GM23338 (cell line): ENCODE measurements around the gene RAB6A. TPM values are rescaled to one million over a fixed set of nuclear protein-coding genes. Genes with fewer than 3 reads are reported as not detected.

Source experiments
- ATAC-seq: fragments of 200-7000 bp; cut with Tn5 transposase; 3 replicates; pipeline ENCODE4 v1.9.1; 2020
- DNase-seq: peaks from one replicate; pipeline ENCODE4 v3.0.0-alpha.2; 2015; ENCODE audit warnings: low spot score
- H2AFZ ChIP-seq: fragments of 200-600 bp; sonication (generic); 2 replicates; pipeline ENCODE4 v1.8.0; 2016; ENCODE audit warnings: antibody characterized with exemption, mild to moderate bottlenecking, moderate library complexity
- H3F3A ChIP-seq: fragments of 200-600 bp; sonication (generic); replicated peaks from 2 replicates; pipeline ENCODE4 v1.8.0; 2017; ENCODE audit warnings: antibody characterized with exemption, mixed run types, low read depth
- H3K27ac ChIP-seq: fragments of 200-600 bp; sonication (generic); 2 replicates; pipeline ENCODE4 v1.6.1; 2016; ENCODE audit warnings: low read depth
- H3K27me3 ChIP-seq: fragments of 200-600 bp; sonication (generic); 2 replicates; pipeline ENCODE4 v1.8.0; 2016; ENCODE audit warnings: mild to moderate bottlenecking, mixed run types, moderate library complexity; ENCODE audit not compliant: insufficient read depth
- H3K36me3 ChIP-seq: fragments of 200-600 bp; sonication (generic); 2 replicates; pipeline ENCODE4 v1.8.0; 2016; ENCODE audit warnings: mild to moderate bottlenecking; ENCODE audit not compliant: insufficient read depth
- H3K4me1 ChIP-seq: fragments of 200-600 bp; sonication (generic); 2 replicates; pipeline ENCODE4 v1.8.0; 2016; ENCODE audit warnings: mild to moderate bottlenecking, moderate library complexity; ENCODE audit not compliant: insufficient read depth
- H3K4me2 ChIP-seq: fragments of 200-600 bp; sonication (generic); 2 replicates; pipeline ENCODE4 v1.7.1; 2017; ENCODE audit warnings: mixed run types
- H3K4me3 ChIP-seq: fragments of 200-600 bp; sonication (generic); 2 replicates; pipeline ENCODE4 v1.6.1; 2016; ENCODE audit warnings: mixed run types
- H3K79me2 ChIP-seq: fragments of 200-600 bp; sonication (generic); replicated peaks from 2 replicates; pipeline ENCODE4 v1.8.0; 2017; ENCODE audit warnings: mild to moderate bottlenecking; ENCODE audit not compliant: insufficient read depth
- H3K9me2 ChIP-seq: fragments of 200-600 bp; sonication (generic); 2 replicates; pipeline ENCODE4 v1.8.0; 2017; ENCODE audit not compliant: insufficient read depth
- H4K20me1 ChIP-seq: fragments of 200-600 bp; sonication (generic); replicated peaks from 2 replicates; pipeline ENCODE4 v1.8.0; 2017; ENCODE audit warnings: mild to moderate bottlenecking; ENCODE audit not compliant: insufficient read depth
- H3K27ac Mint-ChIP-seq: 2 replicates; pipeline ENCODE4 v1.8.0; 2020; ENCODE audit warnings: inconsistent platforms, mild to moderate bottlenecking, moderate library complexity, mixed read lengths
- H3K27me3 Mint-ChIP-seq: 3 replicates; pipeline ENCODE4 v1.8.0; 2022; ENCODE audit warnings: low read depth, mild to moderate bottlenecking, moderate library complexity, mixed read lengths, inconsistent platforms; ENCODE audit not compliant: insufficient read depth, poor library complexity
- H3K36me3 Mint-ChIP-seq: 3 replicates; pipeline ENCODE4 v1.8.0; 2021; ENCODE audit warnings: low read depth, mild to moderate bottlenecking, inconsistent platforms, moderate library complexity, mixed read lengths
- H3K4me1 Mint-ChIP-seq: 3 replicates; pipeline ENCODE4 v1.8.0; 2020; ENCODE audit warnings: mild to moderate bottlenecking, inconsistent platforms, mixed read lengths
- H3K4me3 Mint-ChIP-seq: 3 replicates; pipeline ENCODE4 v1.8.0; 2021; ENCODE audit warnings: moderate library complexity, mild to moderate bottlenecking, inconsistent platforms, mixed read lengths
- H3K9me3 Mint-ChIP-seq: 3 replicates; pipeline ENCODE4 v1.8.0; 2020; ENCODE audit warnings: moderate library complexity, mild to moderate bottlenecking, inconsistent platforms, mixed read lengths
- CREB1 ChIP-seq: fragments of 250-450 bp; sonication (Bioruptor Pico); IDR thresholded peaks from 2 replicates; pipeline ENCODE4 v1.5.0; 2020; ENCODE audit warnings: low read depth, mild to moderate bottlenecking, moderate library complexity
- CTCF ChIP-seq, 2 experiments: fragments of 200-600 bp in 1 of 2; sonication (generic) in 1 of 2; conservative IDR thresholded peaks; 2 replicates each; pipeline versions ENCODE4 v1.5.1 to v1.6.1; 2016 to 2017; ENCODE audit warnings: antibody characterized with exemption in 2 of 2, low read depth in 2 of 2, mild to moderate bottlenecking in 2 of 2, moderate library complexity in 1 of 2
- ETS1 ChIP-seq: IDR thresholded peaks from 2 replicates; pipeline ENCODE4 v1.6.1; 2016; ENCODE audit warnings: antibody characterized with exemption
- JUNB ChIP-seq: IDR thresholded peaks from one replicate; pipeline ENCODE4 v1.6.1; 2016; ENCODE audit warnings: antibody characterized with exemption; ENCODE audit not compliant: unreplicated experiment
- NANOG ChIP-seq: IDR thresholded peaks from 2 replicates; pipeline ENCODE4 v1.6.1; 2016; ENCODE audit warnings: antibody characterized with exemption, borderline replicate concordance
- STAT1 ChIP-seq: IDR thresholded peaks from one replicate; pipeline ENCODE4 v1.6.1; 2016; ENCODE audit warnings: antibody characterized with exemption; ENCODE audit not compliant: unreplicated experiment
- ZNF114 ChIP-seq: fragments of 250-450 bp; sonication (Bioruptor Pico); IDR thresholded peaks from 2 replicates; pipeline ENCODE4 v1.5.0; 2020; ENCODE audit warnings: mild to moderate bottlenecking, moderate library complexity
- ZNF331 ChIP-seq: fragments of 250-450 bp; sonication (Bioruptor Pico); IDR thresholded peaks from 2 replicates; pipeline ENCODE4 v1.5.0; 2020; ENCODE audit warnings: low read depth, mild to moderate bottlenecking, moderate library complexity
- ZNF462 ChIP-seq: fragments of 250-450 bp; sonication (Bioruptor Pico); IDR thresholded peaks from 2 replicates; pipeline ENCODE4 v1.5.0; 2020; ENCODE audit warnings: mild to moderate bottlenecking, moderate library complexity
- polyA plus RNA-seq: library from polyadenylated mRNA; unstranded; fragments of >200 nt; fragmentation: Nextera tagmentation; extraction: Ambion mirVana; gene quantifications from 2 replicates; pipeline ENCODE4 v1.2.1, GENCODE V29; 2016
- total RNA-seq: library from RNA; depleted of rRNA; stranded (reverse); fragments of >200 nt; shearing (Covaris generic); gene quantifications from 2 replicates; pipeline ENCODE4 v1.2.3, GENCODE V29; 2014

Gene RAB6A
- total and polyA plus RNA-seq, 2 experiments from 2014 or later = 61.1 to 127 TPM

DNA sequence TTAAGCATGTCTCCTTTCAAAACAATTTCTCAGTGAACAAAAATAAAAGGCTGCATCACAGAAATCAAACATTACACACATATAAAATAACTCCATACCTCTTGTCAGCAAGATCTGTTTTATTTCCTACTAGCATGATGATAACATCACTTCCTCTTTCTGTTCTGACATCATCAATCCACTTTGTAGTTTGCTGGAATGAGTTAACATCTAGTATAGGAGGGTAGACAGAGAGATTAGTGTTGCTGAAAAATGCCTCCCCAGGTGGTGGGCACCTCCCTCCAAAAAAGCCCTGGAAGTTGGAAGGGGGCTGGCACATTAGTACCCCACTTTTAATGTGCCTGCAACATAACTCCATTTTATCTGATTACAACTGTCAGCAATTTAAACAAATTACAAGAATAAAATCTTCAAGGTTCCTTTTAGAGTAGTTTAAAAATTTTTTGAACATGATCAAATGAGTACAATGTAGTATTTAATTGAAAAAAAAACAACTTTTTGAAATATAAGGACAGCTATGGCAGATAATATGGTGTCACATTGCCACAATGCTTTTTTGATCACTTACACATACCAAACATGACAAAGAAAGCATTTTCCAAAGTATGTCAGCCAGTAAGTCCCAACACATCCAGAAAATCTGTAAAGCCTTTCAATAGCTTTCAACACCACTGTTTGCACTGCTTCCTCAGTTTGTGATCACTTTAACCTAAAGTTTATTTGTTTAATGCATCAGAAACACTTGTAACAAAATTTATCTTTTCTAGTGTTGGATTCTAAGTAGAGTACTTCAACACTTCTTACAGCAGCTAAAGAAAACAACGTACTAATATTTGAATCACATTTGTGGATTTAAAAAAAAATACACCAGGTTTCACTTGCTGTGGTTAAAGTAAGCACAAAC is 44.5 kb downstream of the RAB6A start:
- Histone ChIP-seq H3K27ac (no peak overlapping the region), H3K4me3 (no peak overlapping the region), H3K4me1 (no peaks in the 10 kb centered on the region), H3F3A (no peaks in the 10 kb centered on the region), H4K20me1 (peaks cover 6% of the 10 kb centered on the region), H3K27me3 (no peaks in the 10 kb centered on the region), H2AFZ (no peak overlapping the region), H3K4me2 (no peak overlapping the region), H3K36me3 (peaks cover 5% of the 10 kb centered on the region; the same call in 1 of the 2 replicates), H3K9me2 (no peaks in the 10 kb centered on the region), H3K79me2 (0 out of 2 replicates have a peak, but pooled peaks cover 5% of the 10 kb centered on the region)
- DNase-seq = no peak
- Mint-ChIP-seq H3K27ac (peak overlapping the region; percentile 49; the same call in 1 of the 2 replicates), H3K27me3 (no peaks in the 10 kb centered on the region), H3K4me1 (no peaks in the 10 kb centered on the region), H3K36me3 (peaks cover 19% of the 10 kb centered on the region), H3K4me3 (no peak overlapping the region), H3K9me3 (no peaks in the 10 kb centered on the region)
- ATAC-seq = no peak
- TF ChIP-seq ETS1 = no peak
- no peak for TF ChIP-seq JUNB

GRCh38 chr11:73715541-73715940 is 45.3 kb downstream of the RAB6A start:
- Histone ChIP-seq H3F3A (no peaks in the 10 kb centered on the region), H3K9me2 (no peaks in the 10 kb centered on the region), H3K79me2 (no peaks in the 10 kb centered on the region), H3K36me3 (peaks cover 3% of the 10 kb centered on the region; the same call in 1 of the 2 replicates), H3K27ac (no peak overlapping the region; the same call in none of the 2 replicates), H3K27me3 (no peaks in the 10 kb centered on the region), H2AFZ (no peak overlapping the region), H3K4me3 (no peak overlapping the region), H3K4me1 (no peaks in the 10 kb centered on the region), H3K4me2 (no peak overlapping the region), H4K20me1 (peaks cover 6% of the 10 kb centered on the region)
- no peak for ATAC-seq
- no peaks in the 10 kb centered on the region for H3K27me3 Mint-ChIP-seq
- DNase-seq = no peak
- peaks cover 17% of the 10 kb centered on the region for H3K36me3 Mint-ChIP-seq
- H3K9me3 Mint-ChIP-seq = no peaks in the 10 kb centered on the region
- H3K4me1 Mint-ChIP-seq = no peaks in the 10 kb centered on the region
- no peak overlapping the region for H3K27ac Mint-ChIP-seq
- H3K4me3 Mint-ChIP-seq = no peak overlapping the region
- TF ChIP-seq CTCF (conservative IDR thresholded peaks at IDR 0.05; ENCODE audit: low read depth in 2 of 2) (no peak), ETS1 (no peak), STAT1 (no peak), CREB1 (CRISPR knock-in tag) (no peak), ZNF331 (no peak), ZNF462 (CRISPR knock-in tag) (no peak), NANOG (no peak), ZNF114 (CRISPR knock-in tag) (no peak)
